OCI-LY1 (cell line): ENCODE measurements around the gene UNC13C.

Experiments used
- H2AFZ ChIP-seq: fragments of 200-600 bp; sonication (generic), shearing (Covaris generic); 2 replicates; pipeline ENCODE4 v1.6.0; 2014; ENCODE audit warnings: antibody characterized with exemption, mild to moderate bottlenecking, low read length
- H3F3A ChIP-seq: fragments of 200-600 bp; sonication (generic), shearing (Covaris generic); 2 replicates; pipeline ENCODE4 v1.6.0; 2014; ENCODE audit warnings: mild to moderate bottlenecking, antibody characterized with exemption, low read length, moderate library complexity; ENCODE audit not compliant: insufficient read depth
- H3K27ac ChIP-seq: fragments of 200-600 bp; sonication (generic); 2 replicates; pipeline ENCODE4 v1.5.1; 2014; ENCODE audit warnings: low read length, mixed run types, mild to moderate bottlenecking, low read depth; ENCODE audit not compliant: poor library complexity, severe bottlenecking
- H3K27me3 ChIP-seq: fragments of 200-600 bp; sonication (generic); 2 replicates; pipeline ENCODE4 v1.6.0; 2014; ENCODE audit warnings: antibody characterized with exemption, mild to moderate bottlenecking, low read length, moderate library complexity; ENCODE audit not compliant: insufficient read depth
- H3K36me3 ChIP-seq: fragments of 200-600 bp; sonication (generic); 2 replicates; pipeline ENCODE4 v1.6.1; 2014; ENCODE audit warnings: mild to moderate bottlenecking, antibody characterized with exemption, low read length, moderate library complexity, mixed read lengths; ENCODE audit not compliant: insufficient read depth
- H3K4me1 ChIP-seq: fragments of 200-600 bp; sonication (generic); 2 replicates; pipeline ENCODE4 v1.5.1; 2014; ENCODE audit warnings: mild to moderate bottlenecking, low read length, moderate library complexity; ENCODE audit not compliant: insufficient read depth, severe bottlenecking
- H3K4me2 ChIP-seq: fragments of 200-600 bp; sonication (generic), shearing (Covaris generic); 2 replicates; pipeline ENCODE4 v1.6.1; 2014; ENCODE audit warnings: low read length
- H3K4me3 ChIP-seq: fragments of 200-600 bp; sonication (generic); 2 replicates; pipeline ENCODE4 v1.5.1; 2014; ENCODE audit warnings: low read length, low read depth, mild to moderate bottlenecking, mixed read lengths; ENCODE audit not compliant: poor library complexity, severe bottlenecking
- H3K79me2 ChIP-seq: fragments of 200-600 bp; shearing (Covaris generic); 2 replicates; pipeline ENCODE4 v1.6.1; 2016; ENCODE audit warnings: mixed run types, low read length, mixed read lengths; ENCODE audit not compliant: insufficient read depth
- H3K9ac ChIP-seq: fragments of 200-600 bp; sonication (generic), shearing (Covaris generic); 2 replicates; pipeline ENCODE4 v1.6.1; 2014; ENCODE audit warnings: mild to moderate bottlenecking, low read length, mixed read lengths
- H3K9me2 ChIP-seq: fragments of 200-600 bp; sonication (generic), shearing (Covaris generic); 2 replicates; pipeline ENCODE4 v1.6.1; 2014; ENCODE audit warnings: low read depth, mild to moderate bottlenecking, low read length, mixed read lengths
- H3K9me3 ChIP-seq: fragments of 200-600 bp; shearing (Covaris generic); 2 replicates; pipeline ENCODE4 v1.6.1; 2014; ENCODE audit warnings: low read length, mixed read lengths
- H4K20me1 ChIP-seq: fragments of 200-600 bp; sonication (generic), shearing (Covaris generic); 2 replicates; pipeline ENCODE4 v1.6.0; 2016; ENCODE audit warnings: mild to moderate bottlenecking, low read length; ENCODE audit not compliant: insufficient read depth
- EZH2 ChIP-seq: fragments of 200-600 bp; sonication (generic), shearing (Covaris generic); IDR thresholded peaks from 2 replicates; pipeline ENCODE4 v1.8.0; 2017; ENCODE audit warnings: borderline replicate concordance, mixed run types, mild to moderate bottlenecking, antibody characterized with exemption, low read length, moderate library complexity, mixed read lengths
- TF ChIP-seq, protein P1 (sequence below): fragments of 200-600 bp; sonication (generic), shearing (Covaris generic); IDR thresholded peaks from 2 replicates; pipeline ENCODE4 v1.5.1; 2017; ENCODE audit warnings: mild to moderate bottlenecking, antibody characterized with exemption, low read length, moderate library complexity, mixed read lengths

UNC13C gene

DNA sequence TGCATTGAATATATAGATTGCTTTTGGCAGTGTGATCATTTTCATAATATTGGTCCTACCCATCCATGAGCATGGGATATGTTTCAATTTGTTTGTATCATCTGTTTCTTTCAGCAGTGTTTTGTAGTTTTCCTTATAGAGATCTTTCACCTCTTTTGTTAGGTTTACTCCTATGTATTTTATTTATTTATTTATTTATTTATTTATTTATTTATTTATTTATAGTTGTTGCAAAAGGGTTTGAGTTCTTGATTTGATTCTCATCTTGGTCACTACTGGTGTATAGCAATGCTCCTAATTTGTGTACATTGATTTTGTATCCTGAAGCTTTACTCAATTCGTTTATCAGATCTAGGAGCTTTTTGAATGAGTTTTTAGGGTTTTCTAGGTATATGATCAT lies 478.2 kb downstream of the UNC13C start:
- no peak overlapping the region for H3K9ac ChIP-seq
- no peaks in the 10 kb centered on the region for H3F3A ChIP-seq
- TF ChIP-seq, protein P1, sequence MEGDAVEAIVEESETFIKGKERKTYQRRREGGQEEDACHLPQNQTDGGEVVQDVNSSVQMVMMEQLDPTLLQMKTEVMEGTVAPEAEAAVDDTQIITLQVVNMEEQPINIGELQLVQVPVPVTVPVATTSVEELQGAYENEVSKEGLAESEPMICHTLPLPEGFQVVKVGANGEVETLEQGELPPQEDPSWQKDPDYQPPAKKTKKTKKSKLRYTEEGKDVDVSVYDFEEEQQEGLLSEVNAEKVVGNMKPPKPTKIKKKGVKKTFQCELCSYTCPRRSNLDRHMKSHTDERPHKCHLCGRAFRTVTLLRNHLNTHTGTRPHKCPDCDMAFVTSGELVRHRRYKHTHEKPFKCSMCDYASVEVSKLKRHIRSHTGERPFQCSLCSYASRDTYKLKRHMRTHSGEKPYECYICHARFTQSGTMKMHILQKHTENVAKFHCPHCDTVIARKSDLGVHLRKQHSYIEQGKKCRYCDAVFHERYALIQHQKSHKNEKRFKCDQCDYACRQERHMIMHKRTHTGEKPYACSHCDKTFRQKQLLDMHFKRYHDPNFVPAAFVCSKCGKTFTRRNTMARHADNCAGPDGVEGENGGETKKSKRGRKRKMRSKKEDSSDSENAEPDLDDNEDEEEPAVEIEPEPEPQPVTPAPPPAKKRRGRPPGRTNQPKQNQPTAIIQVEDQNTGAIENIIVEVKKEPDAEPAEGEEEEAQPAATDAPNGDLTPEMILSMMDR = no peak
- no peak for TF ChIP-seq EZH2
- no peak overlapping the region for H2AFZ ChIP-seq
- no peaks in the 10 kb centered on the region for H3K4me1 ChIP-seq
- no peak overlapping the region for H3K4me3 ChIP-seq
- H3K79me2 ChIP-seq = no peaks in the 10 kb centered on the region
- H3K27me3 ChIP-seq = no peaks in the 10 kb centered on the region
- no peaks in the 10 kb centered on the region for H3K9me3 ChIP-seq
- H3K27ac ChIP-seq = no peak overlapping the region
- H3K36me3 ChIP-seq = no peaks in the 10 kb centered on the region
- H4K20me1 ChIP-seq = no peaks in the 10 kb centered on the region
- no peaks in the 10 kb centered on the region for H3K9me2 ChIP-seq
- H3K4me2 ChIP-seq = no peak overlapping the region

DNA sequence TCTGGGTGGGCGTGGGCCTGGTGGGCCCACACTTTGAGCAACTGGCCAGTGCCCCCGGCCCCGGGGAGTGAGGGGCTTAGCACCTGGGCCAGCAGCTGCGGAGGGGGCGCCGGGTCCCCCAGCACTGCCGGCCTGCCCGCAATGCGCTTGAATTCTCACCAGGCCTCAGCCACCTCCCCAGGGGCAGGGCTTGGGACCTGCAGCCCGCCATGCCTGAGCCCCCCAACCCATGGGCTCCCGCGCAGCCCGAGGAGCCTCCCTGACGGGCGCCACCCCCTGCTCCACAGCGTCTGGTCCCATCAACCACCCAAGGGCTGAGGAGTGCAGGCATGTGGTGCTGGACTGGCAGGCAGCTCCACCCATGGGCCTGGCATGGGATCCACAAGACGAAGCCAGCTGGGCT lies 484.3 kb downstream of the UNC13C start:
- Histone ChIP-seq H3K36me3 (no peaks in the 10 kb centered on the region), H3K27ac (no peak overlapping the region), H3K9ac (no peak overlapping the region), H3F3A (no peaks in the 10 kb centered on the region), H3K4me1 (no peaks in the 10 kb centered on the region), H3K79me2 (no peaks in the 10 kb centered on the region), H3K4me3 (no peak overlapping the region), H3K27me3 (no peaks in the 10 kb centered on the region), H3K9me2 (no peaks in the 10 kb centered on the region), H3K4me2 (no peak overlapping the region), H2AFZ (no peak overlapping the region), H4K20me1 (no peaks in the 10 kb centered on the region), H3K9me3 (no peaks in the 10 kb centered on the region)
- TF ChIP-seq, protein P1 = no peak
- no peak for TF ChIP-seq EZH2

GRCh38 chr15:54481819-54482218 lies 503.6 kb downstream of the UNC13C start:
- H3K27ac ChIP-seq = no peak overlapping the region
- H3K4me1 ChIP-seq = peaks cover 10% of the 10 kb centered on the region
- H3K4me2 ChIP-seq = no peak overlapping the region
- no peaks in the 10 kb centered on the region for H3K36me3 ChIP-seq
- no peaks in the 10 kb centered on the region for H3F3A ChIP-seq
- H3K9me2 ChIP-seq = no peaks in the 10 kb centered on the region
- no peak overlapping the region for H2AFZ ChIP-seq
- no peaks in the 10 kb centered on the region for H4K20me1 ChIP-seq
- H3K4me3 ChIP-seq = no peak overlapping the region
- H3K9me3 ChIP-seq = no peaks in the 10 kb centered on the region
- H3K79me2 ChIP-seq = no peaks in the 10 kb centered on the region
- no peaks in the 10 kb centered on the region for H3K27me3 ChIP-seq
- no peak overlapping the region for H3K9ac ChIP-seq
- TF ChIP-seq, protein P1 = peak; percentile 27; the same call in 1 of the 2 replicates
- TF ChIP-seq EZH2 = no peak
